Heart left ventricle (tissue), 16 donors: ENCODE results near the gene IL17REL. TPM values are rescaled to one million over a fixed set of nuclear protein-coding genes. Genes with fewer than 3 reads are reported as not detected.

Source experiments
- ATAC-seq, 4 donors: fragments of 200-7000 bp; cut with Tn5 transposase; one replicate each; pipeline ENCODE4 v1.9.1; 2020 to 2022; ENCODE audit warnings: moderate library complexity in 4 of 4, mild to moderate bottlenecking in 3 of 4, moderate number of reproducible peaks in 1 of 4
- DNase-seq, 5 donors: peaks; one replicate each; pipeline ENCODE4 v3.0.0-alpha.2; 2020
- H3K27ac ChIP-seq, 12 donors: fragments of 200-600 bp; sonication (generic) in 4 of 12; one replicate each; pipeline versions ENCODE4 v1.5.0 to v1.8.0; 2016 to 2022; ENCODE audit warnings: mild to moderate bottlenecking in 2 of 12
- H3K27me3 ChIP-seq, 9 donors: fragments of 200-600 bp; sonication (generic) in 2 of 9; one replicate each; pipeline versions ENCODE4 v1.5.1 to v1.8.0; 2016 to 2022; ENCODE audit warnings: mild to moderate bottlenecking in 3 of 9
- H3K36me3 ChIP-seq, 9 donors: fragments of 200-600 bp; sonication (generic) in 2 of 9; one replicate each; pipeline versions ENCODE4 v1.5.0 to v1.8.0; 2018 to 2022; ENCODE audit warnings: mild to moderate bottlenecking in 2 of 9
- H3K4me1 ChIP-seq, 12 donors: fragments of 200-600 bp; sonication (generic) in 4 of 12; one replicate each; pipeline versions ENCODE4 v1.5.0 to v1.8.0; 2016 to 2022; ENCODE audit warnings: mild to moderate bottlenecking in 3 of 12
- H3K4me3 ChIP-seq, 12 donors: fragments of 200-600 bp; sonication (generic) in 4 of 12; one replicate each; pipeline versions ENCODE4 v1.5.0 to v1.8.0; 2017 to 2022; ENCODE audit warnings: mild to moderate bottlenecking in 9 of 12, moderate library complexity in 4 of 12
- H3K9me3 ChIP-seq, 12 donors: fragments of 200-600 bp; sonication (generic) in 4 of 12; one replicate each; pipeline versions ENCODE4 v1.5.0 to v1.8.0; 2016 to 2022; ENCODE audit warnings: mild to moderate bottlenecking in 1 of 12
- POLR2A ChIP-seq, 2 donors: fragments of 450-650 bp; IDR thresholded peaks; one replicate each; pipeline ENCODE4 v1.6.1; 2017; ENCODE audit warnings: antibody characterized with exemption in 2 of 2, mild to moderate bottlenecking in 2 of 2, moderate library complexity in 2 of 2
- WGBS, 4 donors: extraction: QIAGEN DNeasy Blood & Tissue Kit in 2 of 4; methylation state at CpG; one replicate each; pipeline versions ENCODE4 v1.1.5 to v1.1.7; 2013 to 2018; 5-methylcytosine and 5-hydroxymethylcytosine counted together
- intact Hi-C, 10 donors: fragments of 100-400 bp; cut with DNase I; formaldehyde crosslinking; loops; one replicate each; pipeline versions ENCODE4 v1.11.1 to v1.14.2; 2022
- polyA plus RNA-seq, 2 donors: library from polyadenylated mRNA; stranded (reverse); fragments of 200-250 nt; gene quantifications; one replicate each; pipeline ENCODE4 v1.2.3, GENCODE V29; 2013
- total RNA-seq, 9 donors: library from RNA; depleted of rRNA in 2 of 9; stranded (reverse); fragments of >200 nt in 2 of 9; fragmentation: NEBNext Ultra II Directional in 3 of 9; extraction: Animal tissue kit (Norgen Biotek cat#: 25700) in 3 of 9; gene quantifications; one replicate each; pipeline versions ENCODE4 v1.1.0 to v1.2.4, GENCODE V29; 2016 to 2023
- TF ChIP-seq, protein P1 (sequence below), 12 donors: fragments of 200-600 bp; sonication (generic) in 4 of 12; IDR thresholded peaks; one replicate each; pipeline versions ENCODE4 v1.5.0 to v1.8.0; 2018 to 2022; ENCODE audit warnings: antibody characterized with exemption in 12 of 12, mild to moderate bottlenecking in 5 of 12
- donor health status: ischemic (EF 13 %, LVEDD 7.1; RV severe dilation, severe dysfunction).
- donor health status: healthy with polysubstance abuse.
- donor health status: DM: no; HTN: yes; CAD: no.
- donor health status: DM: no; HTN: no; CAD: no.
- donor health status: ischemic (EF 25% LVEDD 6.9; RV normal size, moderate dysfunction).
- donor health status: ischemic (EF 25% LVEDD 5.7; RV mildly dilated, moderate dysfunction).
- donor health status: healthy.
- donor health status: DM: yes; HTN: yes; CAD: no.
- donor health status: ischemic (EF 35%, LVEDD 5.7; RV mildly dilated, moderate dysfunction).
- donor health status: nonischemic (EF 11% LVEDD 7.7; RV severe dilation, severe dysfunction).
- donor health status: DM: yes; HTN: yes; CAD: no.
- donor health status: PGD.
- donor health status: ischemic (EF 29% LVEDD 5.4; RV normal size, mild dysfunction).
- donor health status: nonischemic (EF 23%, LVEDD 6.1; RV moderate dilation, normal function).

The IL17REL gene
- total and polyA plus RNA-seq, 11 donors: not detected

- ATAC-seq (no peak), DNase-seq (peak in 1 of 5 donors; percentile 52)
- H3K4me3 ChIP-seq: no peak overlapping the region
- no peaks in the 10 kb centered on the region for H3K27me3 ChIP-seq
- intact Hi-C loops: loop anchor here in 8 of 10 donors (1.0 to 10.0 kb wide), 6 partner anchors 38 to 65 kb away; no protein-coding TSS in a partner anchor
- H3K27ac ChIP-seq: no peak overlapping the region
- no peaks in the 10 kb centered on the region for H3K36me3 ChIP-seq
- TF ChIP-seq POLR2A (IDR thresholded peaks at IDR 0.05): no peak
- TF ChIP-seq, protein P1, sequence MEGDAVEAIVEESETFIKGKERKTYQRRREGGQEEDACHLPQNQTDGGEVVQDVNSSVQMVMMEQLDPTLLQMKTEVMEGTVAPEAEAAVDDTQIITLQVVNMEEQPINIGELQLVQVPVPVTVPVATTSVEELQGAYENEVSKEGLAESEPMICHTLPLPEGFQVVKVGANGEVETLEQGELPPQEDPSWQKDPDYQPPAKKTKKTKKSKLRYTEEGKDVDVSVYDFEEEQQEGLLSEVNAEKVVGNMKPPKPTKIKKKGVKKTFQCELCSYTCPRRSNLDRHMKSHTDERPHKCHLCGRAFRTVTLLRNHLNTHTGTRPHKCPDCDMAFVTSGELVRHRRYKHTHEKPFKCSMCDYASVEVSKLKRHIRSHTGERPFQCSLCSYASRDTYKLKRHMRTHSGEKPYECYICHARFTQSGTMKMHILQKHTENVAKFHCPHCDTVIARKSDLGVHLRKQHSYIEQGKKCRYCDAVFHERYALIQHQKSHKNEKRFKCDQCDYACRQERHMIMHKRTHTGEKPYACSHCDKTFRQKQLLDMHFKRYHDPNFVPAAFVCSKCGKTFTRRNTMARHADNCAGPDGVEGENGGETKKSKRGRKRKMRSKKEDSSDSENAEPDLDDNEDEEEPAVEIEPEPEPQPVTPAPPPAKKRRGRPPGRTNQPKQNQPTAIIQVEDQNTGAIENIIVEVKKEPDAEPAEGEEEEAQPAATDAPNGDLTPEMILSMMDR (IDR thresholded peaks at IDR 0.05): peak in 2 of 12 donors; percentile 4 to 10
- peaks cover 0 to 21% (median 8%) of the 10 kb centered on the region in 12 donors for H3K9me3 ChIP-seq
- 71 to 90% (median 77%) methylated on average over 5 to 11 of the region's 11 CpGs for WGBS, 4 donors
- H3K4me1 ChIP-seq: peaks cover 0 to 8% (median 2%) of the 10 kb centered on the region in 12 donors
These were observed 18.8 kb downstream of the IL17REL start for GRCh38 chr22:49993649-49994360.

DNA sequence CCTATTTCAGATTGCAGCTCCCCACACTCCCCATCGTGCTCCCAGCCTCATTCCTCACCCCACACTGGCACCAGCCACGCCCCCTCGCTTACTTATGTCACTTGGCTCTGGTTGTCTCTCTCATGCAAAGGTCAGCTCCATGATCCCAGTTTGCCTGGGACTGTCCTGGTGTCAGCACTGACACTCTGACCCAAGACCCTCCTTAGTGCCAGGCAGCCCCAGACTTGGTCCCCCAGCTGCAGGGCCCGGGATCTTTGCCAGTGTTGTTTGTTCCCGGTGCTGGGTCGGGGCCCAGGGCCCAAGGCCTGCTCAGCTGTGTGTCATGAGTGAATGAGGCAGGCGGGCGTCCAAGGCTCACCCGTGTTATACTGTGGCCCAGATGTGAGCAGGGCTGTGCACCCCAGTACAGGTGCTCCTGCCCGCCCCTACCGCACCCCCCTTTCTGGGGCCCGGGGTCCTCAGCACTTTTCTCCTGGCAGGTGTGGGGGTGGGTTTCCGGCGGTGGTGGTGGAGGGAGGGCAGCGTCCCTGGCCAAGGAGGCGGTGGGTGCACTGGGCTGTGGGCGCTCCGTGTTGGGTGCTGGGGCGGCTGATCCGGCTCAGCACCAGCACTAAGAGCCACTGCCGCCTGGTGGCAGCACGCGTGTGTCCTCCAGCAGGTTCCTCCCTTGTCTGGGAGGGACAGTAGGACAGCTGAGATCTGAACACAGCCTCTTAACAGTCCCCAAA is 19.5 kb downstream of the IL17REL start:
- TF ChIP-seq, protein P1 (IDR thresholded peaks at IDR 0.05): peak; percentile 62 to 81 (median 68)
- no peak for TF ChIP-seq POLR2A (IDR thresholded peaks at IDR 0.05)
- intact Hi-C loops: loop anchor here in 8 of 10 donors (1.0 to 10.0 kb wide), 6 partner anchors 39 to 64 kb away; no protein-coding TSS in a partner anchor
- Histone ChIP-seq H3K27ac (no peak overlapping the region), H3K36me3 (no peaks in the 10 kb centered on the region), H3K9me3 (peaks cover 0 to 21% (median 8%) of the 10 kb centered on the region in 12 donors), H3K4me1 (peaks cover 0 to 8% (median 2%) of the 10 kb centered on the region in 12 donors), H3K27me3 (no peaks in the 10 kb centered on the region), H3K4me3 (no peak overlapping the region)
- DNase-seq: peak in 4 of 5 donors; percentile 63 to 84 (median 70)
- peak; percentile 59 to 90 (median 84) for ATAC-seq
- WGBS, 4 donors: 32 to 55% (median 36%) methylated on average over 9 to 23 of the region's 23 CpGs

- Histone ChIP-seq H3K9me3 (peaks cover 0 to 21% (median 8%) of the 10 kb centered on the region in 12 donors), H3K27me3 (no peaks in the 10 kb centered on the region), H3K4me3 (no peak overlapping the region), H3K27ac (no peak overlapping the region), H3K4me1 (peaks cover 0 to 8% (median 2%) of the 10 kb centered on the region in 12 donors), H3K36me3 (no peaks in the 10 kb centered on the region)
- intact Hi-C loops: loop anchor here in 7 of 10 donors (2.0 to 10.0 kb wide), 5 partner anchors 40 to 63 kb away; no protein-coding TSS in a partner anchor
- ATAC-seq: no peak
- DNase-seq: no peak
- TF ChIP-seq, protein P1 (IDR thresholded peaks at IDR 0.05): no peak
- no peak for TF ChIP-seq POLR2A (IDR thresholded peaks at IDR 0.05)
- 82 to 91% (median 89%) methylated on average over 7 of the region's 7 CpGs for WGBS, 4 donors
These were observed 20.5 kb downstream of the IL17REL start for GRCh38 chr22:49991907-49992533.
